MV-4-11 (cell line): ENCODE results near the gene AP1S1.
"Not testable (repeated sequence)": the region's sequence is repeated elsewhere in the genome, so short reads cannot be mapped to it uniquely, and the experiment has no call there.

ENCODE experiments used
- DNase-seq: peaks from one replicate; lab custom pipeline; 2025; lab: John Stamatoyannopoulos, UW

The AP1S1 gene

GRCh38 chr7:101171442-101171837 lies 17.2 kb downstream of the AP1S1 start:
- DNase-seq: peak; percentile 4

- DNase-seq: no peak
Measured at GRCh38 chr7:101172005-101172853, 18.0 kb downstream of the AP1S1 start.

GRCh38 chr7:101172854-101173751 lies 18.8 kb downstream of the AP1S1 start:
- peak; percentile 11 for DNase-seq

GRCh38 chr7:101173752-101174244 lies 19.5 kb downstream of the AP1S1 start:
- DNase-seq: peak; percentile 74

GRCh38 chr7:101174322-101174854 lies 20.1 kb downstream of the AP1S1 start:
- no peak for DNase-seq

GRCh38 chr7:101175664-101176063 lies 21.4 kb downstream of the AP1S1 start:
- DNase-seq: no peak

- no peak for DNase-seq
Measured at GRCh38 chr7:101177644-101178043, 23.4 kb downstream of the AP1S1 start.

GRCh38 chr7:101179117-101179516 lies 24.8 kb downstream of the AP1S1 start:
- DNase-seq: no peak

- no peak for DNase-seq
Measured at GRCh38 chr7:101179713-101180112, 25.4 kb downstream of the AP1S1 start.

- no peak for DNase-seq
Measured at GRCh38 chr7:101180130-101180755, 26.0 kb downstream of the AP1S1 start, which contains the start of gene NAT16. TSS of gene NAT16 (minus strand) at chr7:101180293. CDS start at chr7:101174807, 5,486 bp downstream.

GRCh38 chr7:101185258-101185839 lies 31.1 kb downstream of the AP1S1 start:
- peak; percentile 37 for DNase-seq

GRCh38 chr7:101186194-101186593 lies 31.9 kb downstream of the AP1S1 start:
- no peak for DNase-seq

- peak; percentile 98 for DNase-seq
Measured at GRCh38 chr7:101186844-101187428, 32.7 kb downstream of the AP1S1 start.

- DNase-seq: no peak
Measured at GRCh38 chr7:101189109-101189508, 34.8 kb downstream of the AP1S1 start.

GRCh38 chr7:101195884-101196283 lies 41.6 kb downstream of the AP1S1 start:
- DNase-seq: no peak

GRCh38 chr7:101197991-101198390 lies 43.7 kb downstream of the AP1S1 start:
- DNase-seq: no peak

GRCh38 chr7:101198476-101198875 lies 44.2 kb downstream of the AP1S1 start:
- DNase-seq: no peak

GRCh38 chr7:101199522-101199921 lies 45.2 kb downstream of the AP1S1 start:
- not testable (repeated sequence) for DNase-seq

- no peak for DNase-seq
Measured at GRCh38 chr7:101200504-101200861, 46.2 kb downstream of the AP1S1 start.

- DNase-seq: no peak
Measured at GRCh38 chr7:101200862-101201599, 46.8 kb downstream of the AP1S1 start, which contains the start of gene MOGAT3. TSS of gene MOGAT3 (minus strand) at chr7:101201036. CDS start at chr7:101200854, 182 bp downstream.
